Astrocyte (in vitro differentiated cells and primary cell): ENCODE data around the gene MEPCE.

Experiments
- EZH2 ChIP-seq: IDR thresholded peaks from 2 replicates; pipeline ENCODE4 v1.6.1; 2012; ENCODE audit warnings: mild to moderate bottlenecking, low read length, inconsistent platforms; ENCODE audit not compliant: insufficient read depth
- TF ChIP-seq, protein P1 (sequence below): IDR thresholded peaks from 2 replicates; pipeline ENCODE4 v1.5.1; 2011; ENCODE audit warnings: low read depth, mild to moderate bottlenecking, inconsistent platforms, low read length, moderate library complexity; ENCODE audit not compliant: insufficient read depth

DNA sequence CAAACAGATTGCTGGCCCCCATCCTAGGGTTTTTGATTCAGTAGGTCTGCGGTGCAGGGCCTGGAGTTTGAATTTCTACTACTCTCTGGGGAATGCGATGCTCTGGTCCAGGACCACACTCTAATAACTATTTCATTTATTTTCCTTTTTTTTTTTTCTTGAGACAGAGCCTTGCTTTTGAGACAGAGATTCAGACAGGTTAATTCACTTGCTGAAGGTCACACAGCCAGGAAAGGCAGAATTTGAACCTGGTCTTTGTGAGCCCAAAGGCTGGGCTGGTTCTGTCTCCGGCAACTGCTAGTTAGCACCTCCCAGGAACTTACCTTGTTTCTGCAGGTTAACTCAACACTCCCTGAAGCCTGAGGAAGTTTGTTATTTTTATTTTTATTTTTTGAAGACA is 22.9 kb downstream of the MEPCE start:
- TF ChIP-seq, protein P1, sequence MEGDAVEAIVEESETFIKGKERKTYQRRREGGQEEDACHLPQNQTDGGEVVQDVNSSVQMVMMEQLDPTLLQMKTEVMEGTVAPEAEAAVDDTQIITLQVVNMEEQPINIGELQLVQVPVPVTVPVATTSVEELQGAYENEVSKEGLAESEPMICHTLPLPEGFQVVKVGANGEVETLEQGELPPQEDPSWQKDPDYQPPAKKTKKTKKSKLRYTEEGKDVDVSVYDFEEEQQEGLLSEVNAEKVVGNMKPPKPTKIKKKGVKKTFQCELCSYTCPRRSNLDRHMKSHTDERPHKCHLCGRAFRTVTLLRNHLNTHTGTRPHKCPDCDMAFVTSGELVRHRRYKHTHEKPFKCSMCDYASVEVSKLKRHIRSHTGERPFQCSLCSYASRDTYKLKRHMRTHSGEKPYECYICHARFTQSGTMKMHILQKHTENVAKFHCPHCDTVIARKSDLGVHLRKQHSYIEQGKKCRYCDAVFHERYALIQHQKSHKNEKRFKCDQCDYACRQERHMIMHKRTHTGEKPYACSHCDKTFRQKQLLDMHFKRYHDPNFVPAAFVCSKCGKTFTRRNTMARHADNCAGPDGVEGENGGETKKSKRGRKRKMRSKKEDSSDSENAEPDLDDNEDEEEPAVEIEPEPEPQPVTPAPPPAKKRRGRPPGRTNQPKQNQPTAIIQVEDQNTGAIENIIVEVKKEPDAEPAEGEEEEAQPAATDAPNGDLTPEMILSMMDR: no peak
- no peak for TF ChIP-seq EZH2
